DOHH2 (cell line): ENCODE data around the gene TMEM272.

Experiments
- CTCF ChIP-seq: fragments of 200-600 bp; sonication (generic); IDR thresholded peaks from one replicate; pipeline ENCODE4 v1.5.1; 2014; ENCODE audit warnings: antibody characterized with exemption, mild to moderate bottlenecking, low read depth, low read length; ENCODE audit not compliant: poor library complexity, severe bottlenecking
- EZH2phosphoT487 ChIP-seq: fragments of 200-600 bp; sonication (generic); IDR thresholded peaks from 2 replicates; pipeline ENCODE4 v1.6.1; 2017; ENCODE audit warnings: borderline replicate concordance, mild to moderate bottlenecking, antibody characterized with exemption, low read length, moderate library complexity, mixed read lengths

GRCh38 chr13:51820016-51820597 is 24.9 kb downstream of the TMEM272 start:
- no peak for TF ChIP-seq EZH2phosphoT487
- TF ChIP-seq CTCF: no peak
